ENCODE data around the gene CTIF. TPM values are rescaled to one million over a fixed set of nuclear protein-coding genes. Genes with fewer than 3 reads are reported as not detected.

CTIF gene
- total RNA-seq, 1 experiment from 2014 or later, result 95.8 TPM

GRCh38 chr18:48752928-48753327 lies 214.1 kb downstream of the CTIF start:
- Mint-ChIP-seq H3K9me3 (ENCODE audit: unreplicated experiment) (no peaks in the 10 kb centered on the region), H3K4me3 (ENCODE audit: unreplicated experiment) (no peak overlapping the region), H3K4me1 (ENCODE audit: insufficient read depth, unreplicated experiment) (peaks cover 6% of the 10 kb centered on the region), H3K27me3 (ENCODE audit: insufficient read depth, unreplicated experiment) (no peaks in the 10 kb centered on the region), H3K36me3 (ENCODE audit: insufficient read depth, unreplicated experiment) (peaks cover 4% of the 10 kb centered on the region), H3K27ac (ENCODE audit: low read depth, unreplicated experiment) (no peak overlapping the region)
- CTCF ChIA-PET, result interaction anchor here (1.2 kb wide), 1 partner anchor 24 kb away, joined by 4 read pairs; no protein-coding TSS in a partner anchor
- DNase-seq (ENCODE audit: unreplicated experiment), result no peak
- intact Hi-C loops (cut with micrococcal nuclease), result no loop called here
- TF ChIP-seq CTCF (IDR thresholded peaks at IDR 0.05; ENCODE audit: unreplicated experiment), result no peak
- POLR2A ChIA-PET, result no interaction called here
- BruUV-seq (replicated peaks), result no TSS peak

GRCh38 chr18:48753691-48754090 lies 214.9 kb downstream of the CTIF start:
- CTCF ChIA-PET, result interaction anchor here (0.6 to 1.2 kb wide), 2 partner anchors 24 to 365 kb away, joined by 3 to 4 read pairs; no protein-coding TSS in a partner anchor
- no TSS peak for BruUV-seq (replicated peaks)
- Mint-ChIP-seq H3K27ac (ENCODE audit: low read depth, unreplicated experiment) (no peak overlapping the region), H3K27me3 (ENCODE audit: insufficient read depth, unreplicated experiment) (no peaks in the 10 kb centered on the region), H3K4me3 (ENCODE audit: unreplicated experiment) (no peak overlapping the region), H3K9me3 (ENCODE audit: unreplicated experiment) (no peaks in the 10 kb centered on the region), H3K4me1 (ENCODE audit: insufficient read depth, unreplicated experiment) (peaks cover 6% of the 10 kb centered on the region), H3K36me3 (ENCODE audit: insufficient read depth, unreplicated experiment) (peaks cover 11% of the 10 kb centered on the region)
- DNase-seq (ENCODE audit: unreplicated experiment), result no peak
- POLR2A ChIA-PET, result no interaction called here
- no peak for TF ChIP-seq CTCF (IDR thresholded peaks at IDR 0.05; ENCODE audit: unreplicated experiment)
- intact Hi-C loops (cut with micrococcal nuclease), result no loop called here

- CTCF ChIA-PET, result interaction anchor here (0.5 to 0.7 kb wide), 3 partner anchors 9 to 1708 kb away, joined by 3 to 4 read pairs (median 3); no protein-coding TSS in a partner anchor
- TF ChIP-seq CTCF (IDR thresholded peaks at IDR 0.05; ENCODE audit: unreplicated experiment), result no peak
- BruUV-seq (replicated peaks), result no TSS peak
- DNase-seq (ENCODE audit: unreplicated experiment), result no peak
- Mint-ChIP-seq H3K27ac (ENCODE audit: low read depth, unreplicated experiment) (peak overlapping the region; percentile 47), H3K27me3 (ENCODE audit: insufficient read depth, unreplicated experiment) (no peaks in the 10 kb centered on the region), H3K4me3 (ENCODE audit: unreplicated experiment) (no peak overlapping the region), H3K36me3 (ENCODE audit: insufficient read depth, unreplicated experiment) (peaks cover 18% of the 10 kb centered on the region), H3K4me1 (ENCODE audit: insufficient read depth, unreplicated experiment) (peaks cover 6% of the 10 kb centered on the region), H3K9me3 (ENCODE audit: unreplicated experiment) (no peaks in the 10 kb centered on the region)
- intact Hi-C loops (cut with micrococcal nuclease), result no loop called here
- POLR2A ChIA-PET, result no interaction called here
Observed at GRCh38 chr18:48754559-48754958, 215.7 kb downstream of the CTIF start.

- BruUV-seq (replicated peaks), result no TSS peak
- peaks cover 18% of the 10 kb centered on the region for H3K36me3 Mint-ChIP-seq (ENCODE audit: insufficient read depth, unreplicated experiment)
- CTCF ChIA-PET, result interaction anchor here (0.6 to 0.7 kb wide), 2 partner anchors 9 to 1708 kb away, joined by 3 to 4 read pairs; no protein-coding TSS in a partner anchor
Observed at GRCh38 chr18:48754993-48755473, 216.2 kb downstream of the CTIF start.

More at GRCh38 chr18:48754993-48755473, 216.2 kb downstream of the CTIF start:
- DNase-seq (ENCODE audit: unreplicated experiment), result no peak
- H3K27me3 Mint-ChIP-seq (ENCODE audit: insufficient read depth, unreplicated experiment), result no peaks in the 10 kb centered on the region
- POLR2A ChIA-PET, result no interaction called here
- H3K4me3 Mint-ChIP-seq (ENCODE audit: unreplicated experiment), result no peak overlapping the region
- no peak for TF ChIP-seq CTCF (IDR thresholded peaks at IDR 0.05; ENCODE audit: unreplicated experiment)
- peak overlapping the region; percentile 47 for H3K27ac Mint-ChIP-seq (ENCODE audit: low read depth, unreplicated experiment)
- intact Hi-C loops (cut with micrococcal nuclease), result no loop called here
- H3K9me3 Mint-ChIP-seq (ENCODE audit: unreplicated experiment), result no peaks in the 10 kb centered on the region
- peaks cover 6% of the 10 kb centered on the region for H3K4me1 Mint-ChIP-seq (ENCODE audit: insufficient read depth, unreplicated experiment)

All from MCF 10A (cell line).